Measurements from ENCODE around the gene NLRP5.

The NLRP5 gene

DNA sequence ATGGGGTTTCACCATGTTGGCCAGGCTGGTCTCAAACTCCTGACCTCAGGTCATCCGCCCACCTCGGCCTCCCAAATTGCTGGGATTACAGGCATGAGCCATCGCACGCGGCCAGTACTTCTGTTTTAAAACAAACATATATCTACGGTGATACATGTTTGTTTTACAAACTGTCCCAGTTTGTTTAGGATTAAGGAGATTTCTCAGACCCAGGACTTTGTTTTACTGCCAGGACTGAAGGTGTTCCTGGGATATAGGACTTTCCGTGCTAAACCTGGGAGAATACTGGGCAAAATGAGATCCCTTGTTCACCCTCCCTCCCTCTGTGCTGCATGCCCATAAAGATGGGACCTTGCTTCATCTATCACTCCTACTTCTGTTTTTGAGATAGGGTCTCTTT is 30.1 kb upstream of the NLRP5 start:
- Histone ChIP-seq H3K36me3 (replicated peaks; ENCODE audit: low read depth, low read length) (no peaks in the 10 kb centered on the region), H3K4me3 (ENCODE audit: low read length) (no peak overlapping the region), H3K4me2 (ENCODE audit: low read length) (no peak overlapping the region), H3K9ac (ENCODE audit: low read length) (no peak overlapping the region), H2AFZ (ENCODE audit: low read depth, low read length) (no peak overlapping the region), H3K79me2 (ENCODE audit: low read length) (no peaks in the 10 kb centered on the region), H4K20me1 (ENCODE audit: insufficient read depth, low read length) (no peaks in the 10 kb centered on the region), H3K27ac (ENCODE audit: low read length) (no peak overlapping the region), H3K27me3 (ENCODE audit: low read depth, low read length) (no peaks in the 10 kb centered on the region), H3K4me1 (ENCODE audit: low read length) (no peaks in the 10 kb centered on the region), H3K9me3 (ENCODE audit: insufficient read depth, low read length) (no peaks in the 10 kb centered on the region)
- TF ChIP-seq, protein P1, sequence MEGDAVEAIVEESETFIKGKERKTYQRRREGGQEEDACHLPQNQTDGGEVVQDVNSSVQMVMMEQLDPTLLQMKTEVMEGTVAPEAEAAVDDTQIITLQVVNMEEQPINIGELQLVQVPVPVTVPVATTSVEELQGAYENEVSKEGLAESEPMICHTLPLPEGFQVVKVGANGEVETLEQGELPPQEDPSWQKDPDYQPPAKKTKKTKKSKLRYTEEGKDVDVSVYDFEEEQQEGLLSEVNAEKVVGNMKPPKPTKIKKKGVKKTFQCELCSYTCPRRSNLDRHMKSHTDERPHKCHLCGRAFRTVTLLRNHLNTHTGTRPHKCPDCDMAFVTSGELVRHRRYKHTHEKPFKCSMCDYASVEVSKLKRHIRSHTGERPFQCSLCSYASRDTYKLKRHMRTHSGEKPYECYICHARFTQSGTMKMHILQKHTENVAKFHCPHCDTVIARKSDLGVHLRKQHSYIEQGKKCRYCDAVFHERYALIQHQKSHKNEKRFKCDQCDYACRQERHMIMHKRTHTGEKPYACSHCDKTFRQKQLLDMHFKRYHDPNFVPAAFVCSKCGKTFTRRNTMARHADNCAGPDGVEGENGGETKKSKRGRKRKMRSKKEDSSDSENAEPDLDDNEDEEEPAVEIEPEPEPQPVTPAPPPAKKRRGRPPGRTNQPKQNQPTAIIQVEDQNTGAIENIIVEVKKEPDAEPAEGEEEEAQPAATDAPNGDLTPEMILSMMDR (IDR thresholded peaks at IDR 0.05; ENCODE audit: low read depth, low read length), result no peak
- TF ChIP-seq EZH2phosphoT487 (IDR thresholded peaks at IDR 0.05; ENCODE audit: low read depth), result no peak

DNA sequence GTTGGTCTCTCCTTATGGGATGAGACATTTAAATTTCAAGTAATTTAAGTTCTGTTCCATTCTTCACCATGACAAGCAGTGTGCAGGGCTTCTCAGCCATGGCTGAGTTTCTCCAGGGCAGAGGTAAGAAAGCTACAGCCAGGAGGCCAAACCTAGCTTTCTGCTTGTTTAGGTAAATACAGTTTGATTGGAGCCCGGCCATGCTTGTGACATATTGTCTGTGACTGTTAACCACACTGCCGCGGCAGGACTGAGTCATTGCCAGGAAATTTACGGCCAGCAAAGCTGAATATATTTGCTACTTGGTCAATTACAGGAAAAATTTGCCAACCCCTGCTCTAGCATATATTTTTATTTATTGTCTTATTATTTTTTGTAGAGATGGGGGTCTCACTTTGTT is 28.2 kb upstream of the NLRP5 start:
- Histone ChIP-seq H3K4me3 (ENCODE audit: low read length) (no peak overlapping the region), H3K27ac (ENCODE audit: low read length) (no peak overlapping the region), H3K79me2 (ENCODE audit: low read length) (no peaks in the 10 kb centered on the region), H3K36me3 (replicated peaks; ENCODE audit: low read depth, low read length) (no peaks in the 10 kb centered on the region), H2AFZ (ENCODE audit: low read depth, low read length) (no peak overlapping the region), H3K9ac (ENCODE audit: low read length) (no peak overlapping the region), H3K27me3 (ENCODE audit: low read depth, low read length) (no peaks in the 10 kb centered on the region), H4K20me1 (ENCODE audit: insufficient read depth, low read length) (no peaks in the 10 kb centered on the region), H3K4me1 (ENCODE audit: low read length) (no peaks in the 10 kb centered on the region), H3K9me3 (ENCODE audit: insufficient read depth, low read length) (no peaks in the 10 kb centered on the region), H3K4me2 (ENCODE audit: low read length) (no peak overlapping the region)
- TF ChIP-seq EZH2phosphoT487 (IDR thresholded peaks at IDR 0.05; ENCODE audit: low read depth), result no peak
- TF ChIP-seq, protein P1 (IDR thresholded peaks at IDR 0.05; ENCODE audit: low read depth, low read length), result no peak

DNA sequence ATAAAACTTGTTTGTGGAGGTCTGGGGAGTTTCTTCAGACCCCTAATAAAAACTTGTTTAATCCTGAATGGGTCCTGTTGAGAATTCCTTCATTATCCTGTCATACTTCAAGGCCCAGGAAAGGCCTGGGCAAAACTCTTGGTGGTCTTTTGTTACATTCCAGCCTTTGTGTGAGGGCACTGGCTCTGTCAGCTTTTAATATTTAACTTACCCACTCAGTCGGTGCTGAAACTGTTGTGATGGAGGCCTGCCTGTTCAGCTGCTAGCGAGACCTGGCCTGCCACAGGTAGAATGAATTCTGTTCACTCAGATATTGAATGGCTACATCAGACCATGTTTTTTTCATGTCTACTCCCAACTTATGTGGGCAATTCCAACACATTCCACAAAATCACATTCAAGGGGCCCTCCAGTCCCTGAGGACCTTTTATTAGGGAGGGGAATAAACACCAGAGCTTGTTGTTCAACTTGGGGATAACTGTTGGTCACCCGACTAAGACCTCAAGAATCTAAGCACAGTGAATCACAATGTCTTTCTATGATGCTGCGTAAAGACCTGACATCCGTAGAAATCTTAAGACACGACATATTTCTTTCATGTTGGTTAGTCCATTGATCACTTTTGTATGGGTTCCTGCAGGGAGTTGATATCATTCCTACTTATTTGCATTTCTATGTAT is 26.4 kb upstream of the NLRP5 start:
- Histone ChIP-seq H3K36me3 (replicated peaks; ENCODE audit: low read depth, low read length) (no peaks in the 10 kb centered on the region), H3K4me2 (ENCODE audit: low read length) (no peak overlapping the region), H3K4me3 (ENCODE audit: low read length) (no peak overlapping the region), H3K9ac (ENCODE audit: low read length) (no peak overlapping the region), H3K27ac (ENCODE audit: low read length) (no peak overlapping the region), H3K9me3 (ENCODE audit: insufficient read depth, low read length) (no peaks in the 10 kb centered on the region), H3K4me1 (ENCODE audit: low read length) (no peaks in the 10 kb centered on the region), H3K27me3 (ENCODE audit: low read depth, low read length) (no peaks in the 10 kb centered on the region), H4K20me1 (ENCODE audit: insufficient read depth, low read length) (no peaks in the 10 kb centered on the region), H2AFZ (ENCODE audit: low read depth, low read length) (no peak overlapping the region), H3K79me2 (ENCODE audit: low read length) (no peaks in the 10 kb centered on the region)
- TF ChIP-seq EZH2phosphoT487 (IDR thresholded peaks at IDR 0.05; ENCODE audit: low read depth), result no peak
- TF ChIP-seq, protein P1 (IDR thresholded peaks at IDR 0.05; ENCODE audit: low read depth, low read length), result no peak

DNA sequence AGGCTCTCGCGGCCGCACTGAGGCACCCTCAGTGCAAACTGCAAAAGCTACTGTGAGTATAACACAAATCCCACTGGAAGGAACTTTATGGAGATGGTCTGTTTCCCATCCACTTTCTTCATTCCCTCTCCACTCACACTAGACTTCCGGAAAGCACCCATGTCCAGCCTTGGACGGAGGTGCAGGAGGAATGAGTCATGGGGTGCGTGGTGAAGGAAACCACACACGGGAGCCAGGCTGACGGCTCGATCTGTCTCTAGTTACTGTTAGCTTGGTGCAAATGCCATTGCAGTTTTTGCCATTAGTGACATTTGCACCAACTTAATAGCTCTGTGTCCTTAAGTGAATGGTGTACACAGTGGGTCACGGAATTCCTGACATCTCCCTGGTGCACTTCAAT is 24.4 kb upstream of the NLRP5 start:
- Histone ChIP-seq H3K9me3 (ENCODE audit: insufficient read depth, low read length) (no peaks in the 10 kb centered on the region), H3K4me1 (ENCODE audit: low read length) (no peaks in the 10 kb centered on the region), H3K36me3 (replicated peaks; ENCODE audit: low read depth, low read length) (no peaks in the 10 kb centered on the region), H3K4me2 (ENCODE audit: low read length) (no peak overlapping the region), H3K4me3 (ENCODE audit: low read length) (no peak overlapping the region), H3K9ac (ENCODE audit: low read length) (no peak overlapping the region), H3K27ac (ENCODE audit: low read length) (no peak overlapping the region), H3K79me2 (ENCODE audit: low read length) (no peaks in the 10 kb centered on the region), H2AFZ (ENCODE audit: low read depth, low read length) (no peak overlapping the region), H4K20me1 (ENCODE audit: insufficient read depth, low read length) (no peaks in the 10 kb centered on the region), H3K27me3 (ENCODE audit: low read depth, low read length) (no peaks in the 10 kb centered on the region)
- TF ChIP-seq, protein P1 (IDR thresholded peaks at IDR 0.05; ENCODE audit: low read depth, low read length), result no peak
- TF ChIP-seq EZH2phosphoT487 (IDR thresholded peaks at IDR 0.05; ENCODE audit: low read depth), result no peak

All from OCI-LY3 (cell line).